Activated T-helper 17 cell treated with anti-CD3 and anti-CD28 coated beads, Interleukin-2, amount 50 U/mL, for 72 hours (primary cell): ENCODE results near the gene MCCC2. TPM values are rescaled to one million over a fixed set of nuclear protein-coding genes. Genes with fewer than 3 reads are reported as not detected.
"Not testable (repeated sequence)": the region's sequence is repeated elsewhere in the genome, so short reads cannot be mapped to it uniquely, and the experiment has no call there.

Experiments used
- ATAC-seq: fragments of 150-1000 bp; cut with Tn5 transposase; replicated peaks from 2 replicates; pipeline ENCODE4 v1.10.0; 2021; ENCODE audit warnings: mild to moderate bottlenecking, moderate library complexity
- H3K27ac Mint-ChIP-seq: one replicate; pipeline ENCODE4 v1.8.0; 2022; ENCODE audit warnings: mixed read lengths
- H3K27me3 Mint-ChIP-seq: one replicate; pipeline ENCODE4 v1.8.0; 2022; ENCODE audit warnings: mixed read lengths
- H3K36me3 Mint-ChIP-seq: one replicate; pipeline ENCODE4 v1.8.0; 2022; ENCODE audit warnings: low read depth, mild to moderate bottlenecking, mixed read lengths
- H3K4me1 Mint-ChIP-seq: one replicate; pipeline ENCODE4 v1.8.0; 2022; ENCODE audit warnings: mixed read lengths
- H3K4me3 Mint-ChIP-seq: one replicate; pipeline ENCODE4 v1.8.0; 2022; ENCODE audit warnings: mild to moderate bottlenecking, mixed read lengths
- H3K9me3 Mint-ChIP-seq: one replicate; pipeline ENCODE4 v1.8.0; 2022; ENCODE audit warnings: mixed read lengths
- total RNA-seq, 2 donors: library from RNA; stranded (reverse); gene quantifications; one replicate each; pipeline ENCODE4 v1.2.3, GENCODE V29; 2022

Gene MCCC2
- total RNA-seq, 2 donors from 2014 or later: 41.0 to 72.5 TPM

- Mint-ChIP-seq H3K27ac (peak overlapping the region; percentile 21), H3K9me3 (no peaks in the 10 kb centered on the region), H3K27me3 (no peaks in the 10 kb centered on the region), H3K4me1 (peaks cover 6% of the 10 kb centered on the region), H3K36me3 (peaks cover 84% of the 10 kb centered on the region), H3K4me3 (no peak overlapping the region)
- ATAC-seq: no peak
These were observed 36.2 kb downstream of the MCCC2 start for GRCh38 chr5:71623221-71623794.

- peaks cover 70% of the 10 kb centered on the region for H3K36me3 Mint-ChIP-seq
- ATAC-seq: no peak
- H3K4me3 Mint-ChIP-seq: no peak overlapping the region
- H3K4me1 Mint-ChIP-seq: peaks cover 3% of the 10 kb centered on the region
- no peaks in the 10 kb centered on the region for H3K9me3 Mint-ChIP-seq
- no peak overlapping the region for H3K27ac Mint-ChIP-seq
- H3K27me3 Mint-ChIP-seq: no peaks in the 10 kb centered on the region
These were observed 42.8 kb downstream of the MCCC2 start for GRCh38 chr5:71629950-71630349.

- H3K9me3 Mint-ChIP-seq: no peaks in the 10 kb centered on the region
- no peak overlapping the region for H3K4me3 Mint-ChIP-seq
- peaks cover 73% of the 10 kb centered on the region for H3K36me3 Mint-ChIP-seq
- ATAC-seq: no peak
- H3K27me3 Mint-ChIP-seq: no peaks in the 10 kb centered on the region
- no peaks in the 10 kb centered on the region for H3K4me1 Mint-ChIP-seq
- H3K27ac Mint-ChIP-seq: no peak overlapping the region
These were observed 43.9 kb downstream of the MCCC2 start for GRCh38 chr5:71631070-71631469.

- no peaks in the 10 kb centered on the region for H3K4me1 Mint-ChIP-seq
- no peaks in the 10 kb centered on the region for H3K27me3 Mint-ChIP-seq
- H3K4me3 Mint-ChIP-seq: no peak overlapping the region
- no peaks in the 10 kb centered on the region for H3K9me3 Mint-ChIP-seq
- peak overlapping the region; percentile 1 for H3K27ac Mint-ChIP-seq
- ATAC-seq: no peak
- H3K36me3 Mint-ChIP-seq: peaks cover 69% of the 10 kb centered on the region
These were observed 45.0 kb downstream of the MCCC2 start for GRCh38 chr5:71632168-71632567.

GRCh38 chr5:71633255-71634155 lies 46.4 kb downstream of the MCCC2 start:
- peak overlapping the region; percentile 67 for H3K27ac Mint-ChIP-seq

GRCh38 chr5:71637133-71637532 lies 50.0 kb downstream of the MCCC2 start:
- H3K36me3 Mint-ChIP-seq: peaks cover 95% of the 10 kb centered on the region

More at GRCh38 chr5:71633255-71634155, 46.4 kb downstream of the MCCC2 start:
- ATAC-seq: peak; percentile 62
- Mint-ChIP-seq H3K36me3 (peaks cover 75% of the 10 kb centered on the region), H3K9me3 (no peaks in the 10 kb centered on the region), H3K4me1 (no peaks in the 10 kb centered on the region), H3K27me3 (no peaks in the 10 kb centered on the region), H3K4me3 (no peak overlapping the region)

GRCh38 chr5:71640408-71640807 lies 53.3 kb downstream of the MCCC2 start:
- H3K27me3 Mint-ChIP-seq: no peaks in the 10 kb centered on the region
- H3K4me3 Mint-ChIP-seq: no peak overlapping the region
- no peak overlapping the region for H3K27ac Mint-ChIP-seq
- H3K9me3 Mint-ChIP-seq: no peaks in the 10 kb centered on the region
- H3K4me1 Mint-ChIP-seq: no peaks in the 10 kb centered on the region
- H3K36me3 Mint-ChIP-seq: peaks cover 84% of the 10 kb centered on the region
- peak; percentile 60 for ATAC-seq

More at GRCh38 chr5:71637133-71637532, 50.0 kb downstream of the MCCC2 start:
- Mint-ChIP-seq H3K4me1 (no peaks in the 10 kb centered on the region), H3K4me3 (no peak overlapping the region), H3K27me3 (no peaks in the 10 kb centered on the region), H3K27ac (no peak overlapping the region), H3K9me3 (no peaks in the 10 kb centered on the region)
- no peak for ATAC-seq

- Mint-ChIP-seq H3K36me3 (peaks cover 86% of the 10 kb centered on the region), H3K9me3 (no peaks in the 10 kb centered on the region), H3K4me1 (peaks cover 3% of the 10 kb centered on the region), H3K4me3 (no peak overlapping the region), H3K27me3 (no peaks in the 10 kb centered on the region), H3K27ac (no peak overlapping the region)
- no peak for ATAC-seq
These were observed 57.9 kb downstream of the MCCC2 start for GRCh38 chr5:71645030-71645429.

- H3K27ac Mint-ChIP-seq: peak overlapping the region; percentile 84
- peaks cover 15% of the 10 kb centered on the region for H3K4me1 Mint-ChIP-seq
- H3K27me3 Mint-ChIP-seq, H3K9me3 Mint-ChIP-seq, H3K4me3 Mint-ChIP-seq: not testable (repeated sequence)
- peak; percentile 53 for ATAC-seq
- peaks cover 95% of the 10 kb centered on the region for H3K36me3 Mint-ChIP-seq
These were observed 63.8 kb downstream of the MCCC2 start for GRCh38 chr5:71650940-71651339.

GRCh38 chr5:71651579-71651978 lies 64.4 kb downstream of the MCCC2 start:
- ATAC-seq: peak; percentile 62
- Mint-ChIP-seq H3K27me3 (no peaks in the 10 kb centered on the region), H3K36me3 (peaks cover 95% of the 10 kb centered on the region), H3K9me3 (no peaks in the 10 kb centered on the region), H3K27ac (peak overlapping the region; percentile 84), H3K4me3 (peak overlapping the region; percentile 6), H3K4me1 (peaks cover 15% of the 10 kb centered on the region)

GRCh38 chr5:71652349-71652748 lies 65.2 kb downstream of the MCCC2 start:
- Mint-ChIP-seq H3K36me3 (peaks cover 95% of the 10 kb centered on the region), H3K27me3 (no peaks in the 10 kb centered on the region), H3K9me3 (no peaks in the 10 kb centered on the region), H3K4me3 (no peak overlapping the region), H3K27ac (peak overlapping the region; percentile 84), H3K4me1 (peaks cover 14% of the 10 kb centered on the region)
- ATAC-seq: no peak

GRCh38 chr5:71652803-71653543 lies 65.8 kb downstream of the MCCC2 start:
- ATAC-seq: no peak
- no peaks in the 10 kb centered on the region for H3K9me3 Mint-ChIP-seq
- no peaks in the 10 kb centered on the region for H3K27me3 Mint-ChIP-seq
- H3K36me3 Mint-ChIP-seq: peaks cover 95% of the 10 kb centered on the region
- H3K4me3 Mint-ChIP-seq: no peak overlapping the region
- peaks cover 11% of the 10 kb centered on the region for H3K4me1 Mint-ChIP-seq
- H3K27ac Mint-ChIP-seq: peak overlapping the region; percentile 7

GRCh38 chr5:71658916-71659662 lies 71.9 kb downstream of the MCCC2 start:
- Mint-ChIP-seq H3K27me3 (no peaks in the 10 kb centered on the region), H3K27ac (no peak overlapping the region), H3K4me3 (no peak overlapping the region), H3K36me3 (peaks cover 44% of the 10 kb centered on the region), H3K9me3 (no peaks in the 10 kb centered on the region), H3K4me1 (no peaks in the 10 kb centered on the region)
- no peak for ATAC-seq

- Mint-ChIP-seq H3K4me3 (no peak overlapping the region), H3K27me3 (no peaks in the 10 kb centered on the region), H3K27ac (no peak overlapping the region), H3K36me3 (peaks cover 12% of the 10 kb centered on the region), H3K9me3 (no peaks in the 10 kb centered on the region), H3K4me1 (no peaks in the 10 kb centered on the region)
- no peak for ATAC-seq
These were observed 75.2 kb downstream of the MCCC2 start for GRCh38 chr5:71662381-71662780.
